SK-N-SH (cell line): ENCODE data around the gene CAPN5. TPM values are rescaled to one million over a fixed set of nuclear protein-coding genes. Genes with fewer than 3 reads are reported as not detected.

Experiments used
- CTCF ChIA-PET: fragments of 300-600, 350-600 bp; formaldehyde crosslinking; extraction: SDS; loops from one replicate; lab custom pipeline; 2021; lab: Yijun Ruan, JAX
- POLR2A ChIA-PET: fragments of 350-600 bp; sonication (Branson Sonifier 250); formaldehyde crosslinking; extraction: SDS; loops from one replicate; lab custom pipeline; 2020; ENCODE audit warnings: antibody characterized with exemption, inconsistent platforms; lab: Yijun Ruan, JAX
- DNase-seq: peaks from one replicate; pipeline ENCODE4 v3.0.0; 2012
- H2AFZ ChIP-seq: fragments of 200-600 bp; sonication (generic); 2 replicates; pipeline ENCODE4 v1.8.1; 2016; ENCODE audit warnings: antibody characterized with exemption, mild to moderate bottlenecking, low read depth
- H3F3A ChIP-seq: fragments of 200-600 bp; sonication (generic); replicated peaks from 2 replicates; pipeline ENCODE3; 2016; ENCODE audit warnings: antibody characterized with exemption, mild to moderate bottlenecking; ENCODE audit not compliant: insufficient read depth
- H3K27ac ChIP-seq, 2 experiments: fragments of 200-500 bp in 1 of 2; fragments of 200-600 bp in 1 of 2; sonication (Bioruptor generic) in 1 of 2; sonication (generic), shearing (Covaris generic) in 1 of 2; 2 replicates each; pipeline versions ENCODE4 v1.5.1 to v1.6.1; 2014 to 2016; ENCODE audit warnings: low read depth in 2 of 2, inconsistent platforms in 1 of 2, low read length in 1 of 2, mild to moderate bottlenecking in 1 of 2, mixed read lengths in 1 of 2
- H3K27me3 ChIP-seq: fragments of 200-600 bp; sonication (generic), shearing (Covaris generic); 2 replicates; pipeline ENCODE4 v1.6.1; 2016; ENCODE audit warnings: mixed run types; ENCODE audit not compliant: insufficient read depth
- H3K36me3 ChIP-seq, 2 experiments: fragments of 200-500 bp in 1 of 2; fragments of 200-600 bp in 1 of 2; sonication (Bioruptor generic) in 1 of 2; sonication (generic) in 1 of 2; replicated peaks in 1 of 2; 2 replicates each; pipeline versions ENCODE3 to v1.5.1; 2014 to 2016; ENCODE audit warnings: low read length in 1 of 2, mild to moderate bottlenecking in 1 of 2; ENCODE audit not compliant: insufficient read depth in 2 of 2, control insufficient read depth in 1 of 2
- H3K4me1 ChIP-seq, 2 experiments: fragments of 200-500 bp in 1 of 2; fragments of 200-600 bp in 1 of 2; sonication (Bioruptor generic) in 1 of 2; sonication (generic), shearing (Covaris generic) in 1 of 2; 2 replicates each; pipeline versions ENCODE4 v1.5.1 to v1.6.1; 2014 to 2016; ENCODE audit warnings: low read depth in 1 of 2, low read length in 1 of 2, mixed run types in 1 of 2; ENCODE audit not compliant: insufficient read depth in 2 of 2, control insufficient read depth in 1 of 2
- H3K4me2 ChIP-seq: fragments of 200-600 bp; sonication (generic), shearing (Covaris generic); 2 replicates; pipeline ENCODE4 v1.6.1; 2017; ENCODE audit warnings: mixed run types
- H3K4me3 ChIP-seq, 2 experiments: fragments of 200-500 bp in 1 of 2; fragments of 200-600 bp in 1 of 2; sonication (Bioruptor generic) in 1 of 2; sonication (generic), shearing (Covaris generic) in 1 of 2; 2 replicates each; pipeline versions ENCODE4 v1.5.1 to v1.8.1; 2014 to 2016; ENCODE audit warnings: low read depth in 2 of 2, inconsistent platforms in 1 of 2, low read length in 1 of 2, mild to moderate bottlenecking in 1 of 2, mixed read lengths in 1 of 2, moderate library complexity in 1 of 2
- H3K79me2 ChIP-seq: fragments of 200-600 bp; sonication (generic); 2 replicates; pipeline ENCODE4 v1.8.1; 2017; ENCODE audit warnings: mild to moderate bottlenecking; ENCODE audit not compliant: insufficient read depth
- H3K9ac ChIP-seq: fragments of 200-600 bp; sonication (generic); 2 replicates; pipeline ENCODE4 v1.6.1; 2017; ENCODE audit warnings: mixed run types
- H3K9me2 ChIP-seq: fragments of 200-600 bp; sonication (generic); 2 replicates; pipeline ENCODE4 v1.6.1; 2017; ENCODE audit warnings: mixed run types
- H3K9me3 ChIP-seq: fragments of 200-600 bp; sonication (generic); 2 replicates; pipeline ENCODE4 v1.6.1; 2017; ENCODE audit warnings: mixed run types, mild to moderate bottlenecking, moderate library complexity
- H4K20me1 ChIP-seq: fragments of 200-600 bp; sonication (generic); 2 replicates; pipeline ENCODE4 v1.6.1; 2017; ENCODE audit warnings: mild to moderate bottlenecking, mixed run types; ENCODE audit not compliant: insufficient read depth
- FOSL2 ChIP-seq: IDR thresholded peaks from 2 replicates; pipeline ENCODE4 v1.4.0; 2012; ENCODE audit warnings: low read depth, mild to moderate bottlenecking, moderate library complexity, borderline replicate concordance
- FOXM1 ChIP-seq: IDR thresholded peaks from 2 replicates; pipeline ENCODE4 v1.4.0; 2012; ENCODE audit warnings: low read depth, mild to moderate bottlenecking
- GABPA ChIP-seq: IDR thresholded peaks from 2 replicates; pipeline ENCODE4 v1.4.0; 2012; ENCODE audit warnings: low read depth, mild to moderate bottlenecking
- RFX5 ChIP-seq: IDR thresholded peaks from 2 replicates; pipeline ENCODE4 v1.6.1; 2012; ENCODE audit warnings: mild to moderate bottlenecking, improper control_type of control experiment, low read length
- RXRA ChIP-seq: IDR thresholded peaks from 2 replicates; pipeline ENCODE4 v1.4.0; 2012; ENCODE audit warnings: low read depth, mild to moderate bottlenecking, borderline replicate concordance
- SMC3 ChIP-seq: IDR thresholded peaks from 2 replicates; pipeline ENCODE4 v1.6.1; 2012; ENCODE audit warnings: low read depth, low read length, improper control_type of control experiment
- TEAD4 ChIP-seq: IDR thresholded peaks from 2 replicates; pipeline ENCODE4 v1.4.0; 2012; ENCODE audit warnings: mild to moderate bottlenecking, borderline replicate concordance; ENCODE audit not compliant: insufficient read depth
- YY1 ChIP-seq: IDR thresholded peaks from 2 replicates; pipeline ENCODE4 v1.4.0; 2012; ENCODE audit warnings: low read depth, mild to moderate bottlenecking
- WGBS: methylation state at CpG from one replicate; pipeline ENCODE4 v1.1.6; 2017; ENCODE audit warnings: low lambda C conversion rate; 5-methylcytosine and 5-hydroxymethylcytosine counted together
- polyA plus RNA-seq, 3 experiments: library from polyadenylated mRNA; depleted of rRNA; stranded (reverse); fragments of >200 nt; gene quantifications; 2 replicates each; pipeline ENCODE4 v1.2.3, GENCODE V29; 2012
- TF ChIP-seq, protein P1 (sequence below): fragments of 200-600 bp; sonication (generic); IDR thresholded peaks from 2 replicates; pipeline ENCODE4 v1.6.1; 2017; ENCODE audit warnings: antibody characterized with exemption, mild to moderate bottlenecking, moderate library complexity
- TF ChIP-seq, protein P2 (sequence below): fragments of 150-350 bp; IDR thresholded peaks from 2 replicates; pipeline ENCODE4 v1.6.1; 2016; ENCODE audit warnings: mild to moderate bottlenecking, low read depth, low read length

Gene CAPN5
- polyA plus RNA-seq, 1 of the 3 experiments (the other 2 are of a cell fraction) = 33.1 TPM

DNA sequence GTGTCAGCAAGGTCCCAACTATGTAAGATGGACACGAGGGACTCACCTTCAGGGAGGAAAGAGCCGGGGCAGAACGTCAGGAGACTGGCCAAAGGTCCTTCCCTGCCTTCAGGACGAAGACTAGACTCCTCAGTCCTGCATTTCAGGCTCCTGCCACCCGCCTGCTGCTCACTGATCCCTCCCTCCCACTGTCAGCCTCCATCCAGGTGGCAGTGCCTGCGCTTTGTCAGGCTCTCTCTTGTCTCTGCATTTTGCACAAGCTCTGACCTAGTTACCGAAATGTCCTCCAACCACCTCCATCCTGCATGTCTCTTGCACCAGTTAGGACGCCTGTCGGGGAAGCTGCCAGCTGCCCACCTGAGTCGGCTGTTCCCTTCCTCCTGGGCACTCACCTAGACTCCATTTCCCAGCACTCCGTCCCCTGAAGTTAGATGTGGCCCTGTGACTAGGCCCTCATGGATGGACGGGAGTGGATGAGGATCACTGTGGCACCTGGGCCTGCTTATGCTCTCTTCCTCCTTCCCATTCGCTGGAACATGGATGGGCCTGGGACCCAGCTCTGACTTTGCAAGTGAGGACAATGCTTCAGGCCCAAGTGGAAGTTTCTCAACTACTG, 24.6 kb upstream of the CAPN5 start:
- Histone ChIP-seq H3K9ac (no peak overlapping the region), H2AFZ (no peak overlapping the region), H3K36me3 (no peaks in the 10 kb centered on the region), H3F3A (peaks cover 10% of the 10 kb centered on the region), H3K9me3 (no peaks in the 10 kb centered on the region), H3K4me2 (no peak overlapping the region), H4K20me1 (no peaks in the 10 kb centered on the region), H3K4me1 (peaks cover 2 to 9% of the 10 kb centered on the region in 2 experiments; a peak in 2 of 4 replicates), H3K4me3 (no peak overlapping the region), H3K27me3 (no peaks in the 10 kb centered on the region), H3K79me2 (no peaks in the 10 kb centered on the region), H3K9me2 (no peaks in the 10 kb centered on the region), H3K27ac (no peak overlapping the region)
- TF ChIP-seq, protein P1, sequence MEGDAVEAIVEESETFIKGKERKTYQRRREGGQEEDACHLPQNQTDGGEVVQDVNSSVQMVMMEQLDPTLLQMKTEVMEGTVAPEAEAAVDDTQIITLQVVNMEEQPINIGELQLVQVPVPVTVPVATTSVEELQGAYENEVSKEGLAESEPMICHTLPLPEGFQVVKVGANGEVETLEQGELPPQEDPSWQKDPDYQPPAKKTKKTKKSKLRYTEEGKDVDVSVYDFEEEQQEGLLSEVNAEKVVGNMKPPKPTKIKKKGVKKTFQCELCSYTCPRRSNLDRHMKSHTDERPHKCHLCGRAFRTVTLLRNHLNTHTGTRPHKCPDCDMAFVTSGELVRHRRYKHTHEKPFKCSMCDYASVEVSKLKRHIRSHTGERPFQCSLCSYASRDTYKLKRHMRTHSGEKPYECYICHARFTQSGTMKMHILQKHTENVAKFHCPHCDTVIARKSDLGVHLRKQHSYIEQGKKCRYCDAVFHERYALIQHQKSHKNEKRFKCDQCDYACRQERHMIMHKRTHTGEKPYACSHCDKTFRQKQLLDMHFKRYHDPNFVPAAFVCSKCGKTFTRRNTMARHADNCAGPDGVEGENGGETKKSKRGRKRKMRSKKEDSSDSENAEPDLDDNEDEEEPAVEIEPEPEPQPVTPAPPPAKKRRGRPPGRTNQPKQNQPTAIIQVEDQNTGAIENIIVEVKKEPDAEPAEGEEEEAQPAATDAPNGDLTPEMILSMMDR = no peak
- TF ChIP-seq FOXM1 = no peak
- no peak for TF ChIP-seq YY1
- no peak for TF ChIP-seq SMC3
- no peak for TF ChIP-seq TEAD4
- DNase-seq = no peak
- WGBS = 86% methylated on average over 11 of the region's 13 CpGs
- POLR2A ChIA-PET = no interaction called here
- CTCF ChIA-PET = interaction anchor here (0.6 to 5.5 kb wide), 6 partner anchors 12 to 319 kb away, joined by 3 to 77 read pairs (median 3); no protein-coding TSS in a partner anchor

DNA sequence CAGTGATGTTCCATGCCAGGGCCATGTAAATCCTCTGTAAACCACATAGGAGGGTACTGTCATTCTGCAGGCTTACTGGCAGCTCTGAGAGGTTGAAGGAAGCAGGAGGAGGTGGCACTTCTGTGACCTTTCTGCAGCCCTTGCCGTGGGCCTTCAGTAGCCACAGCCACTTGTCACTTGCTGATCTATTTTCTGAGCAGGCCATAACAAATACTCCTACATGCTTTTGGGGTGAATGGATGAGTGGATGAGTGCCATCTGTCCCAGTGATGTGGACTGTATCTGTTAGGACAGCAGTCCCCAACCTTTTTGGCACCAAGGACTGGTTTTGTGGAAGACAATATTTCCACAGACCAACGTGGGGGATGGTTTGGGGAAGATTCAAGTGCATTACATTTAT, 22.4 kb upstream of the CAPN5 start:
- no peaks in the 10 kb centered on the region for H3K27me3 ChIP-seq
- no peak overlapping the region for H3K27ac ChIP-seq
- WGBS = 70% methylated on average over 1 of the region's 2 CpGs
- TF ChIP-seq RXRA = no peak
- no peak for TF ChIP-seq FOSL2
- no peak for TF ChIP-seq FOXM1
- no peak for TF ChIP-seq GABPA
- no peak for TF ChIP-seq RFX5
- TF ChIP-seq TEAD4 = no peak
- TF ChIP-seq, protein P2, sequence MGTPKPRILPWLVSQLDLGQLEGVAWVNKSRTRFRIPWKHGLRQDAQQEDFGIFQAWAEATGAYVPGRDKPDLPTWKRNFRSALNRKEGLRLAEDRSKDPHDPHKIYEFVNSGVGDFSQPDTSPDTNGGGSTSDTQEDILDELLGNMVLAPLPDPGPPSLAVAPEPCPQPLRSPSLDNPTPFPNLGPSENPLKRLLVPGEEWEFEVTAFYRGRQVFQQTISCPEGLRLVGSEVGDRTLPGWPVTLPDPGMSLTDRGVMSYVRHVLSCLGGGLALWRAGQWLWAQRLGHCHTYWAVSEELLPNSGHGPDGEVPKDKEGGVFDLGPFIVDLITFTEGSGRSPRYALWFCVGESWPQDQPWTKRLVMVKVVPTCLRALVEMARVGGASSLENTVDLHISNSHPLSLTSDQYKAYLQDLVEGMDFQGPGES = no peak
- TF ChIP-seq, all 33 proteins: peak for 0
- H3K9me2 ChIP-seq = no peaks in the 10 kb centered on the region
- H3K79me2 ChIP-seq = no peaks in the 10 kb centered on the region
- CTCF ChIA-PET = interaction anchor here (1.3 to 2.6 kb wide), 14 partner anchors 11 to 309 kb away, joined by 3 to 41 read pairs (median 9); no protein-coding TSS in a partner anchor
- no peaks in the 10 kb centered on the region for H4K20me1 ChIP-seq
- H2AFZ ChIP-seq = no peak overlapping the region
- peaks cover 12% of the 10 kb centered on the region for H3F3A ChIP-seq
- POLR2A ChIA-PET = no interaction called here
- no peak for DNase-seq
- H3K9me3 ChIP-seq = no peaks in the 10 kb centered on the region
- no peak overlapping the region for H3K4me3 ChIP-seq
- no peak overlapping the region for H3K4me2 ChIP-seq
- peaks cover 3 to 9% of the 10 kb centered on the region in 2 experiments; a peak in 2 of 4 replicates for H3K4me1 ChIP-seq
- H3K9ac ChIP-seq = no peak overlapping the region
- H3K36me3 ChIP-seq = no peaks in the 10 kb centered on the region
